HEK293 (cell line): ENCODE measurements around the gene DLG2.

Experiments used
- CTCF ChIA-PET: fragments of 350-600 bp; formaldehyde crosslinking; extraction: SDS; loops from one replicate; lab custom pipeline; 2021; ENCODE audit warnings: antibody characterized with exemption; lab: Yijun Ruan, JAX
- POLR2A ChIA-PET: fragments of 300-600 bp; formaldehyde crosslinking; extraction: SDS; loops from one replicate; lab custom pipeline; 2020; ENCODE audit warnings: antibody characterized with exemption, inconsistent platforms; lab: Yijun Ruan, JAX
- H3K27ac ChIP-seq: fragments of 200-500 bp; sonication (Bioruptor generic); 2 replicates; pipeline ENCODE4 v1.5.1; 2014; ENCODE audit warnings: low read depth, low read length, control low read depth, inconsistent platforms; ENCODE audit errors: extremely low read depth
- H3K36me3 ChIP-seq, 2 experiments: fragments of 200-500 bp in 1 of 2; sonication (Bioruptor generic) in 1 of 2; 1 replicate in 1 of 2; 2 replicates in 1 of 2; pipeline ENCODE4 v1.5.1; 2014 to 2017; ENCODE audit warnings: inconsistent platforms in 2 of 2, low read length in 2 of 2; ENCODE audit not compliant: control insufficient read depth in 2 of 2, insufficient read depth in 1 of 2
- H3K4me1 ChIP-seq: fragments of 200-500 bp; sonication (Bioruptor generic); 2 replicates; pipeline ENCODE4 v1.5.1; 2014; ENCODE audit warnings: mild to moderate bottlenecking, low read length, inconsistent platforms; ENCODE audit not compliant: control insufficient read depth, insufficient read depth
- H3K4me3 ChIP-seq: 2 replicates; pipeline ENCODE4 v1.5.1; 2011; ENCODE audit warnings: low read depth, mild to moderate bottlenecking, control low read depth, low read length, moderate library complexity
- H3K9me3 ChIP-seq: fragments of 200-500 bp; sonication (Bioruptor generic); 2 replicates; pipeline ENCODE4 v1.5.1; 2014; ENCODE audit warnings: low read depth, low read length, inconsistent platforms; ENCODE audit not compliant: control insufficient read depth, insufficient read depth
- OVOL3 ChIP-seq: fragments of 450-650 bp; formaldehyde crosslinking; IDR thresholded peaks from 2 replicates; pipeline ENCODE4 v1.5.1; 2016; ENCODE audit warnings: missing biosample characterization, missing genetic modification characterization
- YY2 ChIP-seq: fragments of 450-650 bp; formaldehyde crosslinking; IDR thresholded peaks from 2 replicates; pipeline ENCODE4 v1.5.1; 2016; ENCODE audit warnings: missing biosample characterization, missing genetic modification characterization
- ZEB2 ChIP-seq: fragments of 450-650 bp; formaldehyde crosslinking; IDR thresholded peaks from 2 replicates; pipeline ENCODE4 v1.5.1; 2016; ENCODE audit warnings: missing biosample characterization, missing genetic modification characterization
- ZNF223 ChIP-seq: fragments of 450-650 bp; formaldehyde crosslinking; IDR thresholded peaks from 2 replicates; pipeline ENCODE4 v1.5.1; 2016; ENCODE audit warnings: missing biosample characterization, missing genetic modification characterization
- ZNF324 ChIP-seq: fragments of 450-650 bp; formaldehyde crosslinking; IDR thresholded peaks from 2 replicates; pipeline ENCODE4 v1.5.1; 2016; ENCODE audit warnings: missing biosample characterization, missing genetic modification characterization
- ZNF391 ChIP-seq: fragments of 450-650 bp; formaldehyde crosslinking; IDR thresholded peaks from 2 replicates; pipeline ENCODE4 v1.5.1; 2016; ENCODE audit warnings: low read depth, missing biosample characterization, missing genetic modification characterization, borderline replicate concordance
- ZNF48 ChIP-seq: fragments of 450-650 bp; formaldehyde crosslinking; IDR thresholded peaks from 2 replicates; pipeline ENCODE4 v1.5.1; 2016; ENCODE audit warnings: missing biosample characterization, missing genetic modification characterization
- ZNF555 ChIP-seq: fragments of 450-650 bp; formaldehyde crosslinking; conservative IDR thresholded peaks from 2 replicates; pipeline ENCODE4 v1.5.1; 2017; ENCODE audit warnings: missing biosample characterization, mild to moderate bottlenecking, missing genetic modification characterization, inconsistent platforms
- ZNF623 ChIP-seq: fragments of 450-650 bp; formaldehyde crosslinking; IDR thresholded peaks from 2 replicates; pipeline ENCODE4 v1.5.1; 2016; ENCODE audit warnings: missing biosample characterization, missing genetic modification characterization
- TF ChIP-seq, protein P1 (sequence below): fragments of 450-650 bp; formaldehyde crosslinking; IDR thresholded peaks from 2 replicates; pipeline ENCODE4 v1.5.1; 2016; ENCODE audit warnings: missing biosample characterization, missing genetic modification characterization, low read depth
- TF ChIP-seq, protein P2 (sequence below): fragments of 450-650 bp; formaldehyde crosslinking; IDR thresholded peaks from 2 replicates; pipeline ENCODE4 v1.5.1; 2016; ENCODE audit warnings: missing biosample characterization, missing genetic modification characterization
- TF ChIP-seq, protein P3 (sequence below): fragments of 450-650 bp; formaldehyde crosslinking; IDR thresholded peaks from 2 replicates; pipeline ENCODE4 v1.5.1; 2017; ENCODE audit warnings: missing biosample characterization, missing genetic modification characterization
- TF ChIP-seq, protein P4 (sequence below): fragments of 450-650 bp; formaldehyde crosslinking; IDR thresholded peaks from 2 replicates; pipeline ENCODE4 v1.5.1; 2016; ENCODE audit warnings: missing biosample characterization, missing genetic modification characterization
- TF ChIP-seq, protein P5 (sequence below): fragments of 450-650 bp; formaldehyde crosslinking; IDR thresholded peaks from 2 replicates; pipeline ENCODE4 v1.5.1; 2016; ENCODE audit warnings: missing biosample characterization, missing genetic modification characterization, borderline replicate concordance
- TF ChIP-seq, protein P6 (sequence below): fragments of 450-650 bp; IDR thresholded peaks from 2 replicates; pipeline ENCODE4 v1.5.1; 2018; ENCODE audit warnings: missing biosample characterization, missing genetic modification characterization

The DLG2 gene

DNA sequence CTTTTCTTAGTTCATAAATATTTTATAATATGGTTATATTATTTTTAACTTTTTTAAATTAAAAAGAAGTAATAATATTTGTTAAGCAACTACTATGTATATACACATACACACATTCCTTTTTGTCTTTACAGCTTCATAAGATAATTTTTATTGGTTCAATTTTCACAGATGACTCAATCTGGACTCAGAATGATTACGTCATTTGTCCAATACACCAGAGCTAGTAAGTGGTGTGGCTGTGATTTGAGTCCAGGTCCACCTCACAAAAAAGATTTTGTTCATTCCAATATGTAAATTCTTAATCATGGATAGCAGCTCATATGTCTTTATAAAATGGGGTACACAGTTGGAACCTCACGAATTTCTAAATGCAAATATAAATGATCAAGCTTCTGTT, 1014.5 kb downstream of the DLG2 start:
- Histone ChIP-seq H3K27ac (no peak overlapping the region), H3K4me1 (no peaks in the 10 kb centered on the region), H3K36me3 (no peaks in the 10 kb centered on the region), H3K4me3 (no peak overlapping the region), H3K9me3 (no peaks in the 10 kb centered on the region)
- ChIA-PET CTCF (no interaction called here), POLR2A (no interaction called here)
- TF ChIP-seq ZNF324 (tag by site-specific recombination), result no peak
- TF ChIP-seq, protein P1, sequence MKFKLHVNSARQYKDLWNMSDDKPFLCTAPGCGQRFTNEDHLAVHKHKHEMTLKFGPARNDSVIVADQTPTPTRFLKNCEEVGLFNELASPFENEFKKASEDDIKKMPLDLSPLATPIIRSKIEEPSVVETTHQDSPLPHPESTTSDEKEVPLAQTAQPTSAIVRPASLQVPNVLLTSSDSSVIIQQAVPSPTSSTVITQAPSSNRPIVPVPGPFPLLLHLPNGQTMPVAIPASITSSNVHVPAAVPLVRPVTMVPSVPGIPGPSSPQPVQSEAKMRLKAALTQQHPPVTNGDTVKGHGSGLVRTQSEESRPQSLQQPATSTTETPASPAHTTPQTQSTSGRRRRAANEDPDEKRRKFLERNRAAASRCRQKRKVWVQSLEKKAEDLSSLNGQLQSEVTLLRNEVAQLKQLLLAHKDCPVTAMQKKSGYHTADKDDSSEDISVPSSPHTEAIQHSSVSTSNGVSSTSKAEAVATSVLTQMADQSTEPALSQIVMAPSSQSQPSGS (tag by site-specific recombination), result peak; percentile 51; the same call in 1 of the 2 replicates
- TF ChIP-seq ZEB2, result no peak
- TF ChIP-seq, all 188 proteins: peak for 1

DNA sequence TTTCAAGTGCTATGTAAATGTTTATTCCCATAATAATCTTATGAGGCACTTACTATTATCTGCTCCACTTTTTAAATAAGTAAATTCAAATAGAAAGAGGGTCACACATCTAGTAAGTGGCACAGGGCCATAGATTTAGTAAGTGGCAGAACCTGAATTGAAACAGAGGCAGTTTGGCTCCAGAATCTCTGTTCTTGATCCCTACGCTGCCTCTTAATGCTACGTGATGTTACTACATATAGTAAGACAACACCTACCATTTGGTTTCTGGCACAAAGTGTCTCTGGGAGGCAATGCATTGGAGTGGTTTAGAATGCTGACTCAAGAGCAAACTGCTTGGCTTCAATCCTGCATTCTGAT, 1018.3 kb downstream of the DLG2 start:
- H3K4me1 ChIP-seq, result no peaks in the 10 kb centered on the region
- no peak for TF ChIP-seq OVOL3
- TF ChIP-seq ZNF391 (tag by site-specific recombination), result no peak
- TF ChIP-seq, protein P2, sequence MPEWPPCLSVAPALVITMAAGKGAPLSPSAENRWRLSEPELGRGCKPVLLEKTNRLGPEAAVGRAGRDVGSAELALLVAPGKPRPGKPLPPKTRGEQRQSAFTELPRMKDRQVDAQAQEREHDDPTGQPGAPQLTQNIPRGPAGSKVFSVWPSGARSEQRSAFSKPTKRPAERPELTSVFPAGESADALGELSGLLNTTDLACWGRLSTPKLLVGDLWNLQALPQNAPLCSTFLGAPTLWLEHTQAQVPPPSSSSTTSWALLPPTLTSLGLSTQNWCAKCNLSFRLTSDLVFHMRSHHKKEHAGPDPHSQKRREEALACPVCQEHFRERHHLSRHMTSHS (tag by site-specific recombination), result no peak
- no peak for TF ChIP-seq ZNF623
- no peak for TF ChIP-seq ZNF223 (tag by site-specific recombination)
- TF ChIP-seq, protein P3, sequence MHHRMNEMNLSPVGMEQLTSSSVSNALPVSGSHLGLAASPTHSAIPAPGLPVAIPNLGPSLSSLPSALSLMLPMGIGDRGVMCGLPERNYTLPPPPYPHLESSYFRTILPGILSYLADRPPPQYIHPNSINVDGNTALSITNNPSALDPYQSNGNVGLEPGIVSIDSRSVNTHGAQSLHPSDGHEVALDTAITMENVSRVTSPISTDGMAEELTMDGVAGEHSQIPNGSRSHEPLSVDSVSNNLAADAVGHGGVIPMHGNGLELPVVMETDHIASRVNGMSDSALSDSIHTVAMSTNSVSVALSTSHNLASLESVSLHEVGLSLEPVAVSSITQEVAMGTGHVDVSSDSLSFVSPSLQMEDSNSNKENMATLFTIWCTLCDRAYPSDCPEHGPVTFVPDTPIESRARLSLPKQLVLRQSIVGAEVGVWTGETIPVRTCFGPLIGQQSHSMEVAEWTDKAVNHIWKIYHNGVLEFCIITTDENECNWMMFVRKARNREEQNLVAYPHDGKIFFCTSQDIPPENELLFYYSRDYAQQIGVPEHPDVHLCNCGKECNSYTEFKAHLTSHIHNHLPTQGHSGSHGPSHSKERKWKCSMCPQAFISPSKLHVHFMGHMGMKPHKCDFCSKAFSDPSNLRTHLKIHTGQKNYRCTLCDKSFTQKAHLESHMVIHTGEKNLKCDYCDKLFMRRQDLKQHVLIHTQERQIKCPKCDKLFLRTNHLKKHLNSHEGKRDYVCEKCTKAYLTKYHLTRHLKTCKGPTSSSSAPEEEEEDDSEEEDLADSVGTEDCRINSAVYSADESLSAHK, result no peak
- no peak for TF ChIP-seq ZNF48 (tag by site-specific recombination)
- no peak for TF ChIP-seq ZNF555 (tag by site-specific recombination)
- TF ChIP-seq, protein P4, sequence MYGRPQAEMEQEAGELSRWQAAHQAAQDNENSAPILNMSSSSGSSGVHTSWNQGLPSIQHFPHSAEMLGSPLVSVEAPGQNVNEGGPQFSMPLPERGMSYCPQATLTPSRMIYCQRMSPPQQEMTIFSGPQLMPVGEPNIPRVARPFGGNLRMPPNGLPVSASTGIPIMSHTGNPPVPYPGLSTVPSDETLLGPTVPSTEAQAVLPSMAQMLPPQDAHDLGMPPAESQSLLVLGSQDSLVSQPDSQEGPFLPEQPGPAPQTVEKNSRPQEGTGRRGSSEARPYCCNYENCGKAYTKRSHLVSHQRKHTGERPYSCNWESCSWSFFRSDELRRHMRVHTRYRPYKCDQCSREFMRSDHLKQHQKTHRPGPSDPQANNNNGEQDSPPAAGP (tag by site-specific recombination), result no peak
- TF ChIP-seq, protein P5, sequence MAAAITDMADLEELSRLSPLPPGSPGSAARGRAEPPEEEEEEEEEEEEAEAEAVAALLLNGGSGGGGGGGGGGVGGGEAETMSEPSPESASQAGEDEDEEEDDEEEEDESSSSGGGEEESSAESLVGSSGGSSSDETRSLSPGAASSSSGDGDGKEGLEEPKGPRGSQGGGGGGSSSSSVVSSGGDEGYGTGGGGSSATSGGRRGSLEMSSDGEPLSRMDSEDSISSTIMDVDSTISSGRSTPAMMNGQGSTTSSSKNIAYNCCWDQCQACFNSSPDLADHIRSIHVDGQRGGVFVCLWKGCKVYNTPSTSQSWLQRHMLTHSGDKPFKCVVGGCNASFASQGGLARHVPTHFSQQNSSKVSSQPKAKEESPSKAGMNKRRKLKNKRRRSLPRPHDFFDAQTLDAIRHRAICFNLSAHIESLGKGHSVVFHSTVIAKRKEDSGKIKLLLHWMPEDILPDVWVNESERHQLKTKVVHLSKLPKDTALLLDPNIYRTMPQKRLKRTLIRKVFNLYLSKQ (tag by site-specific recombination), result no peak
- TF ChIP-seq, protein P6, sequence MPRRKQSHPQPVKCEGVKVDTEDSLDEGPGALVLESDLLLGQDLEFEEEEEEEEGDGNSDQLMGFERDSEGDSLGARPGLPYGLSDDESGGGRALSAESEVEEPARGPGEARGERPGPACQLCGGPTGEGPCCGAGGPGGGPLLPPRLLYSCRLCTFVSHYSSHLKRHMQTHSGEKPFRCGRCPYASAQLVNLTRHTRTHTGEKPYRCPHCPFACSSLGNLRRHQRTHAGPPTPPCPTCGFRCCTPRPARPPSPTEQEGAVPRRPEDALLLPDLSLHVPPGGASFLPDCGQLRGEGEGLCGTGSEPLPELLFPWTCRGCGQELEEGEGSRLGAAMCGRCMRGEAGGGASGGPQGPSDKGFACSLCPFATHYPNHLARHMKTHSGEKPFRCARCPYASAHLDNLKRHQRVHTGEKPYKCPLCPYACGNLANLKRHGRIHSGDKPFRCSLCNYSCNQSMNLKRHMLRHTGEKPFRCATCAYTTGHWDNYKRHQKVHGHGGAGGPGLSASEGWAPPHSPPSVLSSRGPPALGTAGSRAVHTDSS (tag by site-specific recombination), result no peak
- no peak for TF ChIP-seq YY2 (tag by site-specific recombination)
- no peak overlapping the region for H3K27ac ChIP-seq
- ChIA-PET CTCF (no interaction called here), POLR2A (no interaction called here)
- no peaks in the 10 kb centered on the region for H3K9me3 ChIP-seq
- H3K4me3 ChIP-seq, result no peak overlapping the region
- H3K36me3 ChIP-seq, result no peaks in the 10 kb centered on the region
